Measurements from ENCODE around the gene RAE1. TPM values are rescaled to one million over a fixed set of nuclear protein-coding genes. Genes with fewer than 3 reads are reported as not detected.
A peak's percentile ranks its signal among the peaks of the same experiment; 100 is the strongest.
"Not testable (repeated sequence)": the region's sequence is repeated elsewhere in the genome, so short reads cannot be mapped to it uniquely, and the experiment has no call there.

The RAE1 gene
- total RNA-seq, 1 donor from 2014 or later, result 17.6 TPM

DNA sequence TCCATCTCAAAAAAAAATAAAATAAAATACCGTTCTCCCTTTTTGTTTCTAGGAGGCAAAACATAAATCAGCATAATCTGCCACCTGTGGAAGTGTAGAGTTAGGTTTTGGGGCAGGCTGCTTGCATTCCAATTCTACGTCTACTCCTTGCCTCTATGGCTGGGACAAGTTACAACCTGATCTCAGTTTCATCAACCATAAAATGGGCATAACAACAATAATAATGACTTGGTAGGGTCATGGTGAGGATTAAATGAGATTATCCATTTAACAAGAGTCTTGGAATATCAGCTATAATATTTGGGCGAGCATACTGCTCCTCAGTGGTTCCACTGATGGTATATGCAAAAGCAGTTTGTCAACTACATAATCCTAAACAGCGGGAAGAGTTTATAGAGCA is 3.7 kb upstream of the RAE1 start:
- Mint-ChIP-seq H3K4me1 (ENCODE audit: low read depth) (peaks cover 9% of the 10 kb centered on the region), H3K27me3 (ENCODE audit: low read depth) (peaks cover 3% of the 10 kb centered on the region), H3K27ac (ENCODE audit: unreplicated experiment) (no peak overlapping the region), H3K4me3 (ENCODE audit: unreplicated experiment) (no peak overlapping the region), H3K36me3 (ENCODE audit: low read depth) (no peaks in the 10 kb centered on the region), H3K9me3 (ENCODE audit: low read depth) (no peaks in the 10 kb centered on the region)
- no peak for DNase-seq (ENCODE audit: low spot score)
- TF ChIP-seq, protein P1, sequence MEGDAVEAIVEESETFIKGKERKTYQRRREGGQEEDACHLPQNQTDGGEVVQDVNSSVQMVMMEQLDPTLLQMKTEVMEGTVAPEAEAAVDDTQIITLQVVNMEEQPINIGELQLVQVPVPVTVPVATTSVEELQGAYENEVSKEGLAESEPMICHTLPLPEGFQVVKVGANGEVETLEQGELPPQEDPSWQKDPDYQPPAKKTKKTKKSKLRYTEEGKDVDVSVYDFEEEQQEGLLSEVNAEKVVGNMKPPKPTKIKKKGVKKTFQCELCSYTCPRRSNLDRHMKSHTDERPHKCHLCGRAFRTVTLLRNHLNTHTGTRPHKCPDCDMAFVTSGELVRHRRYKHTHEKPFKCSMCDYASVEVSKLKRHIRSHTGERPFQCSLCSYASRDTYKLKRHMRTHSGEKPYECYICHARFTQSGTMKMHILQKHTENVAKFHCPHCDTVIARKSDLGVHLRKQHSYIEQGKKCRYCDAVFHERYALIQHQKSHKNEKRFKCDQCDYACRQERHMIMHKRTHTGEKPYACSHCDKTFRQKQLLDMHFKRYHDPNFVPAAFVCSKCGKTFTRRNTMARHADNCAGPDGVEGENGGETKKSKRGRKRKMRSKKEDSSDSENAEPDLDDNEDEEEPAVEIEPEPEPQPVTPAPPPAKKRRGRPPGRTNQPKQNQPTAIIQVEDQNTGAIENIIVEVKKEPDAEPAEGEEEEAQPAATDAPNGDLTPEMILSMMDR (IDR thresholded peaks at IDR 0.05), result no peak

DNA sequence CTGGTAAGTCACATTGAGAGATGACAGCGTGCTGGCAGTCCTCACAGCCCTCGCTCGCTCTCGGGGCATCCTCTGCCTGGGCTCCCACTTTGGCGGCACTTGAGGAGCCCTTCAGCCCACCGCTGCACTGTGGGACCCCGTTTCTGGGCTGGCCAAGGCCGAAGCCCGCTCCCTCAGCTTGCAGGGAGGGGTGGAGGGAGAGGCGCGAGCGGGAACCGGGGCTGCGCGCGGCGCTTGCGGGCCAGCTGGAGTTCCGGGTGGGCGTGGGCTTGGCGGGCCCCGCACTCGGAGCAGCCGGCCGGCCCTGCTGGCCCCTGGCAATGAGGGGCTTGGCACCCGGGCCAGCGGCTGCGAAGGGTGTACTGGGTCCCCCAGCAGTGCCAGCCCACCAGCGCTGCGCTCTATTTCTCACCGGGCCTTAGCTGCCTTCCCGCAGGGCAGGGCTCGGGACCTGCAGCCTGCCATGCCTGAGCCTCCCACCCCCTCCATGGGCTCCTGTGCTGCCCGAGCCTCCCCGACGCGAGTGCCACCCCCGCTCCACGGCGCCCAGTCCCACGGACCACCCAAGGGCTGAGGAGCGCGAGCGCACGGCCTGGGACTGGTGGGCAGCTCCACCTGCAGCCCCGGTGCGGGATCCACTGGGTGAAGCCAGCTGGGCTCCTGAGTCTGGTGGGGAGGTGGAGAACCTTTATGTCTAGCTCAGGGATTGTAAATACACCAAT is 2.7 kb upstream of the RAE1 start:
- H3K27ac Mint-ChIP-seq (ENCODE audit: unreplicated experiment); H3K36me3 Mint-ChIP-seq (ENCODE audit: low read depth); H3K9me3 Mint-ChIP-seq (ENCODE audit: low read depth); H3K4me3 Mint-ChIP-seq (ENCODE audit: unreplicated experiment); DNase-seq (ENCODE audit: low spot score); H3K27me3 Mint-ChIP-seq (ENCODE audit: low read depth): not testable (repeated sequence)
- H3K4me1 Mint-ChIP-seq (ENCODE audit: low read depth), result peaks cover 17% of the 10 kb centered on the region

DNA sequence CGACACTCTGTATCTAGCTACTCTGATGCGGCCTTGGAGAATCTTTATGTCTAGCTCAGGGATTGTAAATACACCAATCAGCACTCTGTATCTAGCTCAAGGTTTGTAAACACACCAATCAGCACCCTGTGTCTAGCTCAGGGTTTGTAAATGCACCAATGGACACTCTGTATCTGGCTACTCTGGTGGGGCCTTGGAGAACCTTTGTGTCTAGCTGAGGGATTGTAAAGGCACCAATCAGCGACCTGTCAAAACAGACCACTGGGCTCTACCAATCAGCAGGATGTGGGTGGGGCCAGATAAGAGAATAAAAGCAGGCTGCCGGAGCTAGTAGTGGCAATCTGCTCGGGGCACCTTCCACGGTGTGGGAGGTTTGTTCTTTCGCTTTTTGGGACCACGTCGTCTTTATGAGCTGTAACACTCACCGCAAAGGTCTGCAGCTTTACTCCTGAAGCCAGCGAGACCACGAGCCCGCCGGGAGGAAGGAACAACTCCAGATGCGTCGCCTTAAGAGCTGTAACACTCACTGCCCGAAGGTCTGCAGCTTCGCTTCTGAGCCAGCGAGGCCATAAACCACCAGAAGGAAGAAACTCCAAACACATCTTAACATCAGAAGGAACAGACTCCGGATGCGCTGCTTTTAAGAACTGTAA is 2.0 kb upstream of the RAE1 start:
- H3K27me3 Mint-ChIP-seq (ENCODE audit: low read depth); H3K4me3 Mint-ChIP-seq (ENCODE audit: unreplicated experiment); H3K36me3 Mint-ChIP-seq (ENCODE audit: low read depth); DNase-seq (ENCODE audit: low spot score); H3K9me3 Mint-ChIP-seq (ENCODE audit: low read depth); H3K27ac Mint-ChIP-seq (ENCODE audit: unreplicated experiment): not testable (repeated sequence)
- H3K4me1 Mint-ChIP-seq (ENCODE audit: low read depth), result peaks cover 20% of the 10 kb centered on the region

DNA sequence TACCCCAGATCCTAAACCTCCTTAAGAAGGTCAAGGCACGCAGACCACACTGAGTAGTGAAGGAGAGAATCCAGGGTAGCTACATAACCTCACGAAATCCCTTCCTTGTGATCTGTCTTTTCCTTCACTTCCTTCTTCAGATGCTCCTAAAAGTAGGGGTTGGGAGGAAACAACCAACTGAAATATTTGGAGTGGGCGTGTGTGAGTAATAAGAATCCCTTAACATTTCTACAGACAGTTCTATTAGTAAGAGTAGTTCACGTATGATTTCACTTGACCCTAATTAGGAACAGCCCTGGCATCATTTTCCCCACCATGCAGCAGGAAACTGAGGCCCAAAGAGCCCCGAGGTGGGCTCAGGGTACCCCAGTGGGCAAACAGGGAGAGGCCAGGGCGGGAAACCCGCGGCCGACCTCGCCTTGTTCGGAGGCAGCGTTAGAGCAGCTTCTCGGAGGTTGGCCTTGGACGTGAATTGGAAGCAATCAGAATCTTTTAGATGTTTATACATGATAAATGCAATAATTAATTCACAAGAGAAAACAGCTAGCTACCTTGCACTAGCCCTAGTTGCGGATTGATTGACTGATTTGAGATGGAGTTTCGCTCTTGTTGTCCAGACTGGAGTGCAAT is 859 bp upstream of the RAE1 start:
- no peak for DNase-seq (ENCODE audit: low spot score)
- H3K4me3 Mint-ChIP-seq (ENCODE audit: unreplicated experiment), result peak overlapping the region; percentile 61
- peak overlapping the region; percentile 51 for H3K27ac Mint-ChIP-seq (ENCODE audit: unreplicated experiment)
- TF ChIP-seq, protein P1 (IDR thresholded peaks at IDR 0.05), result no peak
- peaks cover 20% of the 10 kb centered on the region for H3K4me1 Mint-ChIP-seq (ENCODE audit: low read depth)
- peaks cover 5% of the 10 kb centered on the region for H3K36me3 Mint-ChIP-seq (ENCODE audit: low read depth)
- no peaks in the 10 kb centered on the region for H3K9me3 Mint-ChIP-seq (ENCODE audit: low read depth)
- H3K27me3 Mint-ChIP-seq (ENCODE audit: low read depth), result peaks cover 3% of the 10 kb centered on the region

DNA sequence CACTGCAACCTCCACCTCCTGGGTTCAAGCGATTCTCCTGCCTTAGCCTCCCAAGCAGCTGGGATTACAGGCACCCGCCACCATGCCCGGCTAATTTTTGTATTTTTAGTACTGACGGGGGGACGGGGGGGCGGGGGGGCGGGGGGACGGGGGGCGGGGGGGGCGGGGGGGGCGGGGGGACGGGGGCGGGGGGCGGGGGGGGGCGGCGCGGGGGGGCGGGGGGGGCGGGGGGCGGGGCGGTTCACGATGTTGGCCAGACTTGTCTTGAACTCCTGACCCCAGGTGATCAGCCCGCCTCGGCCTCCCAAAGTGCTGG is 371 bp upstream of the RAE1 start:
- not testable (repeated sequence) for H3K36me3 Mint-ChIP-seq (ENCODE audit: low read depth); H3K27me3 Mint-ChIP-seq (ENCODE audit: low read depth); H3K27ac Mint-ChIP-seq (ENCODE audit: unreplicated experiment); H3K9me3 Mint-ChIP-seq (ENCODE audit: low read depth); DNase-seq (ENCODE audit: low spot score)
- H3K4me1 Mint-ChIP-seq (ENCODE audit: low read depth), result peaks cover 20% of the 10 kb centered on the region
- peak overlapping the region; percentile 88 for H3K4me3 Mint-ChIP-seq (ENCODE audit: unreplicated experiment)

DNA sequence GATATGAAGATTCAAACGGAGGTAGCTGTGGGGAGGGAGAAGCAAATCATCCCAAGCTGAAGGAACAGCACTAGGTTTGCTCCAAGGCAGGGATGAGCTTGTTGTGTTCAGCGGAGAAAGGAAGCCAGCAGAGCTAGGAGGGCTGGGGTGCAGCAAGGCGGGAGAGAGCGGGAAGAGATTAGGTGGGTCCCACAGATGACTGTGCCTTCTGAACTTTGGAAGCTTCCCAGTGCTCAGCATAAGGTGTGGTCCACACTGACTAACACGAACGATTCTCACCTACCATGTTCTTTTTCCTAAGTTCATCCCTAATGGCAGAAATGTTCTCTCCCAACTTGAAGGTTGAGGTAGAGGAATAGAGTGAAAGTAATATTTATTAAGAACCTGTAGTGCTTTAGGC is 1.2 kb downstream of the RAE1 start:
- peak overlapping the region; percentile 88 for H3K4me3 Mint-ChIP-seq (ENCODE audit: unreplicated experiment)
- no peaks in the 10 kb centered on the region for H3K9me3 Mint-ChIP-seq (ENCODE audit: low read depth)
- peak overlapping the region; percentile 90 for H3K27ac Mint-ChIP-seq (ENCODE audit: unreplicated experiment)
- peaks cover 12% of the 10 kb centered on the region for H3K36me3 Mint-ChIP-seq (ENCODE audit: low read depth)
- TF ChIP-seq, protein P1 (IDR thresholded peaks at IDR 0.05), result no peak
- peaks cover 20% of the 10 kb centered on the region for H3K4me1 Mint-ChIP-seq (ENCODE audit: low read depth)
- no peak for DNase-seq (ENCODE audit: low spot score)
- H3K27me3 Mint-ChIP-seq (ENCODE audit: low read depth), result no peaks in the 10 kb centered on the region

Data from chondrocyte (in vitro differentiated cells).